HCT116 (cell line): ENCODE measurements around the gene SPATA21.

ENCODE experiments used
- EZH2 ChIP-seq: fragments of 200-600 bp; sonication (generic); IDR thresholded peaks from 2 replicates; pipeline ENCODE4 v1.6.1; 2017; ENCODE audit warnings: antibody characterized with exemption, mixed run types
- EZH2phosphoT487 ChIP-seq: fragments of 200-600 bp; IDR thresholded peaks from 2 replicates; pipeline ENCODE4 v1.6.1; 2018; ENCODE audit warnings: antibody characterized with exemption, borderline replicate concordance
- JUND ChIP-seq: IDR thresholded peaks from 2 replicates; pipeline ENCODE4 v1.6.1; 2012
- MAX ChIP-seq: IDR thresholded peaks from 2 replicates; pipeline ENCODE4 v1.6.1; 2012
- POLR2AphosphoS5 ChIP-seq: IDR thresholded peaks from 2 replicates; pipeline ENCODE4 v1.6.1; 2011; ENCODE audit warnings: mild to moderate bottlenecking, low read depth, low read length, moderate library complexity
- TCF7L2 ChIP-seq: IDR thresholded peaks from 2 replicates; pipeline ENCODE4 v1.7.0; 2011; ENCODE audit warnings: borderline replicate concordance, inconsistent platforms; ENCODE audit not compliant: insufficient read depth, insufficient read length; ENCODE audit errors: extremely low read depth
- ZBTB33 ChIP-seq: IDR thresholded peaks from 2 replicates; pipeline ENCODE4 v1.6.1; 2011; ENCODE audit warnings: mild to moderate bottlenecking, low read length, moderate library complexity; ENCODE audit not compliant: insufficient replicate concordance; ENCODE audit errors: extremely low read depth
- ZFX ChIP-seq: fragments of 450-650 bp; IDR thresholded peaks from 2 replicates; pipeline ENCODE4 v1.6.1; 2017
- TF ChIP-seq, protein P1 (sequence below), 3 experiments: fragments of 200-600 bp in 1 of 3; sonication (generic) in 1 of 3; IDR thresholded peaks in 2 of 3; conservative IDR thresholded peaks in 1 of 3; 2 replicates each; pipeline ENCODE4 v1.5.1; 2012 to 2017; ENCODE audit warnings: low read depth in 2 of 3, low read length in 2 of 3, antibody characterized with exemption in 1 of 3, borderline replicate concordance in 1 of 3, control low read depth in 1 of 3, mild to moderate bottlenecking in 1 of 3, mixed read lengths in 1 of 3, mixed run types in 1 of 3, moderate library complexity in 1 of 3; ENCODE audit not compliant: insufficient read depth in 1 of 3

DNA sequence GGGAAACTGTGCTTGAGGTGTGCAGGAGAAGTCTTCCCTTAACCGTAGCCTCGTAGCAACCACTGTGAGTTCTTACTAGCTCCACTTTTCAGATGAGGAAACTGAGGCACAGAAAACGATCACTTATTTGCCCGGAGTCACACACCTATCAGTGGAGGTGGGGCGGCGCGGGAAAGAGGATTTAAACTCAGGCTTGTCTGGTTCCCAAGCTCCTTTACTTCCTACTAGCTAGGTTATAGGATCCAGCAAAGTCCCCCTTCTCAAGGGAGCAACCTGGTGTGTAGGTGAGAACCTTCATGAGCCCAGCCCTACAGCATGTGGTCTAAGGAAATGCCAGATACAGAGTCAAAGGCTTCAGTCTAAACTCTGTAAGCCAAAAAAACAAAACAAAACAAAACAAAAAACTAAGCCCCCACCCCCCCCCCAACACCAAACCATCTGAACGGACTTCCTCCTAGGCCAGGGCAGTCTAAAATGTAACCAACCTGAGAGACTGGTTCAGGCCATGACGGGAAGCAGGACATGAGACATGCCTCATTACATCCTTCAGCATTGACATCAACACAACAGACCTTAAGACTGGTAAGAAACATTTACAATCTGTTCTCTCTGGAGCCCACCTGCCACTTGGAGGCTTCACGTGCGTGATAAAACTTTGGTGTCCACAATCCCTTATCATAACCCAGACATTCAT is 84.2 kb downstream of the SPATA21 start:
- TF ChIP-seq JUND, result no peak
- no peak for TF ChIP-seq MAX
- no peak for TF ChIP-seq EZH2phosphoT487
- TF ChIP-seq POLR2AphosphoS5, result no peak
- no peak for TF ChIP-seq EZH2
- TF ChIP-seq TCF7L2, result no peak
- TF ChIP-seq, protein P1, sequence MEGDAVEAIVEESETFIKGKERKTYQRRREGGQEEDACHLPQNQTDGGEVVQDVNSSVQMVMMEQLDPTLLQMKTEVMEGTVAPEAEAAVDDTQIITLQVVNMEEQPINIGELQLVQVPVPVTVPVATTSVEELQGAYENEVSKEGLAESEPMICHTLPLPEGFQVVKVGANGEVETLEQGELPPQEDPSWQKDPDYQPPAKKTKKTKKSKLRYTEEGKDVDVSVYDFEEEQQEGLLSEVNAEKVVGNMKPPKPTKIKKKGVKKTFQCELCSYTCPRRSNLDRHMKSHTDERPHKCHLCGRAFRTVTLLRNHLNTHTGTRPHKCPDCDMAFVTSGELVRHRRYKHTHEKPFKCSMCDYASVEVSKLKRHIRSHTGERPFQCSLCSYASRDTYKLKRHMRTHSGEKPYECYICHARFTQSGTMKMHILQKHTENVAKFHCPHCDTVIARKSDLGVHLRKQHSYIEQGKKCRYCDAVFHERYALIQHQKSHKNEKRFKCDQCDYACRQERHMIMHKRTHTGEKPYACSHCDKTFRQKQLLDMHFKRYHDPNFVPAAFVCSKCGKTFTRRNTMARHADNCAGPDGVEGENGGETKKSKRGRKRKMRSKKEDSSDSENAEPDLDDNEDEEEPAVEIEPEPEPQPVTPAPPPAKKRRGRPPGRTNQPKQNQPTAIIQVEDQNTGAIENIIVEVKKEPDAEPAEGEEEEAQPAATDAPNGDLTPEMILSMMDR (IDR thresholded peaks at IDR 0.05 in 2 of 3, conservative IDR thresholded peaks at IDR 0.05 in 1 of 3; ENCODE audit: borderline replicate concordance in 1 of 3, insufficient read depth in 1 of 3, low read depth in 2 of 3, low read length in 2 of 3), result no peak
- TF ChIP-seq ZFX, result no peak
- no peak for TF ChIP-seq ZBTB33
